Thyroid gland (tissue), 4 donors: Measurements from ENCODE around the gene HACD4. TPM values are rescaled to one million over a fixed set of nuclear protein-coding genes. Genes with fewer than 3 reads are reported as not detected.

ENCODE experiments used
- DNase-seq, 2 donors: peaks; one replicate each; pipeline ENCODE4 v3.0.0-alpha.2; 2019
- H3K27ac ChIP-seq, 3 donors: fragments of 200-600 bp; sonication (generic); 1 replicate in 2 of 3; 2 replicates in 1 of 3; pipeline ENCODE4 v1.5.1; 2016 to 2019; ENCODE audit warnings: mild to moderate bottlenecking in 1 of 3, moderate library complexity in 1 of 3
- H3K27me3 ChIP-seq: fragments of 200-600 bp; sonication (generic); one replicate; pipeline ENCODE4 v1.5.1; 2019
- H3K36me3 ChIP-seq, 2 donors: fragments of 200-600 bp; sonication (generic); one replicate each; pipeline ENCODE4 v1.5.1; 2016 to 2019
- H3K4me1 ChIP-seq, 2 donors: fragments of 200-600 bp; sonication (generic); one replicate each; pipeline ENCODE4 v1.5.1; 2017 to 2019
- H3K4me3 ChIP-seq, 3 donors: fragments of 200-600 bp; sonication (generic); replicated peaks in 1 of 3; 1 replicate in 2 of 3; 2 replicates in 1 of 3; pipeline ENCODE4 v1.5.1; 2016; ENCODE audit warnings: mild to moderate bottlenecking in 1 of 3
- H3K9me3 ChIP-seq: fragments of 200-600 bp; sonication (generic); one replicate; pipeline ENCODE4 v1.5.1; 2017
- POLR2A ChIP-seq, 2 donors: fragments of 450-650 bp; IDR thresholded peaks; one replicate each; pipeline ENCODE4 v1.6.1; 2017; ENCODE audit warnings: antibody characterized with exemption in 2 of 2, mild to moderate bottlenecking in 2 of 2, moderate library complexity in 1 of 2
- WGBS, 2 donors: methylation state at CpG; one replicate each; pipeline ENCODE4 v1.1.5; 2017; 5-methylcytosine and 5-hydroxymethylcytosine counted together
- intact Hi-C: fragments of 100-400 bp; cut with DNase I; formaldehyde crosslinking; loops from one replicate; pipeline ENCODE4 v1.15.1; 2023
- total RNA-seq, 4 donors: library from RNA; depleted of rRNA; stranded (reverse); fragments of >200 nt; gene quantifications; one replicate each; pipeline ENCODE4 v1.2.3, GENCODE V29; 2016
- TF ChIP-seq, protein P1 (sequence below), 6 experiments: fragments of 200-600 bp in 3 of 6; fragments of 450-650 bp in 3 of 6; sonication (generic) in 3 of 6; IDR thresholded peaks; one replicate each; pipeline ENCODE4 v1.5.1; 2016 to 2019; ENCODE audit warnings: antibody characterized with exemption in 6 of 6, mild to moderate bottlenecking in 2 of 6, inconsistent platforms in 1 of 6, moderate library complexity in 1 of 6

Gene HACD4
- total RNA-seq, 4 donors from 2014 or later = 1.8 to 4.8 (median 3.3) TPM

DNA sequence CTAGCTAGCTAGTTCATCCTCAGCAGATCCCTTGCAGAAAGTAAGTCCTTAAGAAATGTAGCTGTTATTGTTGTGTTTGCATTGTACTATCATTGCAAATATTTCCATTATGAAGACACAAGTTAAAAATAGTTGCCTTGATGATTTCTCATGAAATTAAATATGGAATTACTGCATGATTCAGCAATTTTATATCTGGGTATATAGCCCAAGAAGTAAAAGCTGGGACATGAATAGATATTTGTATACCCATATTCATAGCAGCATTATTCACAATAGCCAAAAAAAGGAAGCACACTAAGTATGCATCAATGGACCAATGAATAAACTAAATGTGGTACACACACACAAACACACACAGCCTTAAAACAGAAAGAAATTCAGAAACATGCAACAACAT is 39.5 kb upstream of the HACD4 start:
- Histone ChIP-seq H3K4me3 (no peak overlapping the region), H3K36me3 (no peaks in the 10 kb centered on the region), H3K27ac (no peak overlapping the region), H3K9me3 (no peaks in the 10 kb centered on the region), H3K4me1 (peaks cover 5 to 7% of the 10 kb centered on the region in 2 donors), H3K27me3 (no peaks in the 10 kb centered on the region)
- intact Hi-C loops = no loop called here
- DNase-seq = no peak
- TF ChIP-seq POLR2A (IDR thresholded peaks at IDR 0.05) = no peak
- TF ChIP-seq, protein P1, sequence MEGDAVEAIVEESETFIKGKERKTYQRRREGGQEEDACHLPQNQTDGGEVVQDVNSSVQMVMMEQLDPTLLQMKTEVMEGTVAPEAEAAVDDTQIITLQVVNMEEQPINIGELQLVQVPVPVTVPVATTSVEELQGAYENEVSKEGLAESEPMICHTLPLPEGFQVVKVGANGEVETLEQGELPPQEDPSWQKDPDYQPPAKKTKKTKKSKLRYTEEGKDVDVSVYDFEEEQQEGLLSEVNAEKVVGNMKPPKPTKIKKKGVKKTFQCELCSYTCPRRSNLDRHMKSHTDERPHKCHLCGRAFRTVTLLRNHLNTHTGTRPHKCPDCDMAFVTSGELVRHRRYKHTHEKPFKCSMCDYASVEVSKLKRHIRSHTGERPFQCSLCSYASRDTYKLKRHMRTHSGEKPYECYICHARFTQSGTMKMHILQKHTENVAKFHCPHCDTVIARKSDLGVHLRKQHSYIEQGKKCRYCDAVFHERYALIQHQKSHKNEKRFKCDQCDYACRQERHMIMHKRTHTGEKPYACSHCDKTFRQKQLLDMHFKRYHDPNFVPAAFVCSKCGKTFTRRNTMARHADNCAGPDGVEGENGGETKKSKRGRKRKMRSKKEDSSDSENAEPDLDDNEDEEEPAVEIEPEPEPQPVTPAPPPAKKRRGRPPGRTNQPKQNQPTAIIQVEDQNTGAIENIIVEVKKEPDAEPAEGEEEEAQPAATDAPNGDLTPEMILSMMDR (IDR thresholded peaks at IDR 0.05) = no peak

DNA sequence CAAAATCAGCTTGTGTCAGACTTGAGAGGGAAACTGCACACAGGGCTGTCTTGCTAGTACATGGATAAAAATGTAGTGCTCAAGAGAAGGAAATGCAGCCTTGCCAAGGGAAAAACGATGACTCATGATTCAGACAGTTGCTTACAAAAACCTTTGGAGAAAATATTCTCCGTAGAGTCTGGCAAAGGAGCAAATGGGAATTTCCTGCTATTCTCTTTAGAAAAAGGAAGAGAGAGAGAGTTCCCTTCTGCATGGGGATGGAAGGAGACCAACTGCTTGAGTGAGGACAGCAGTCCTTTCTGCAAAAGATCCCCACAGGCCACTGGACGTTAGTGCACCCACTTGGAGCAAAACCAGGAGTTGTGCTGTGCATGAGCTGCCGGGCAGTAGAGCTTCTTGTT is 38.7 kb upstream of the HACD4 start:
- peaks cover 5 to 7% of the 10 kb centered on the region in 2 donors for H3K4me1 ChIP-seq
- peak overlapping the region; percentile 34 to 53 (median 42) for H3K27ac ChIP-seq
- no peak overlapping the region for H3K4me3 ChIP-seq
- no peaks in the 10 kb centered on the region for H3K27me3 ChIP-seq
- intact Hi-C loops = no loop called here
- no peaks in the 10 kb centered on the region for H3K36me3 ChIP-seq
- WGBS, 2 donors = 7 to 12% methylated on average over 4 of the region's 4 CpGs
- TF ChIP-seq, protein P1 (IDR thresholded peaks at IDR 0.05) = peak in 4 of 6 experiments; percentile 11 to 62 (median 41)
- TF ChIP-seq POLR2A (IDR thresholded peaks at IDR 0.05) = no peak
- H3K9me3 ChIP-seq = no peaks in the 10 kb centered on the region
- peak; percentile 63 to 64 for DNase-seq

DNA sequence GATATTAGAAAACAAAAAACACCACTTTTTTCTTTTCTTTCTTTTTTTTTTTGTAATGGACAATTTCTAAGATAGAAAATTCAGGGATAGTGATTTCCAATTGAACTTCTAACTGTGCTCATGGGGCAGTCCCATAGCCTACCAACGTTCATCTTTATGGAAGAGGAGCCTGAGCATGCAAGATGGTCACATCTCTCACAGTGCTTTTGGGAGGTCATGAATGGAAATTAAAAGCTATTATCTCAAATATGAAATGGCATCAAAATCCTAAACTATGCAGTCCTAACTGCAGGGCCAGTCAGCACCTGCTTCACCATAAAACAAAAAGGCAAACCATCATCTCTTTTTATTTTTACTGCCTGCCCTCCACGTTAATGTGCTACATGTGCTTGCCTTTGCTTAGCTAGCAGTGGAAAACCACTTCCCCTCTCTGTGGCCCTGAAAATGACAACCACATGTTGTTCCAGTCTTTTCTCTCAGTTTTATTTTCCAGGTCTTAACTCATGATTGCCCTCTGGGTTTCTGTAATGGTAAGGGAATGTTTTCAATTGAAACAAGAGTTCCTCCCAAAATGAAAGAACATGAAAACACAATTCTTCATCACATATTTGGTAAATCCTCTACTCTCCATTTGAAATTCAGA is 29.6 kb upstream of the HACD4 start:
- H3K4me1 ChIP-seq = peaks cover 0 to 8% of the 10 kb centered on the region in 2 donors
- TF ChIP-seq POLR2A (IDR thresholded peaks at IDR 0.05) = no peak
- TF ChIP-seq, protein P1 (IDR thresholded peaks at IDR 0.05) = peak in 1 of 6 experiments; percentile 9
- H3K4me3 ChIP-seq = no peak overlapping the region
- intact Hi-C loops = no loop called here
- H3K9me3 ChIP-seq = no peaks in the 10 kb centered on the region
- H3K36me3 ChIP-seq = no peaks in the 10 kb centered on the region
- H3K27ac ChIP-seq = peak overlapping the region in 1 of 3 donors; percentile 45
- no peak for DNase-seq
- WGBS, 2 donors = 42 to 56% methylated on average over 2 of the region's 2 CpGs
- no peaks in the 10 kb centered on the region for H3K27me3 ChIP-seq

DNA sequence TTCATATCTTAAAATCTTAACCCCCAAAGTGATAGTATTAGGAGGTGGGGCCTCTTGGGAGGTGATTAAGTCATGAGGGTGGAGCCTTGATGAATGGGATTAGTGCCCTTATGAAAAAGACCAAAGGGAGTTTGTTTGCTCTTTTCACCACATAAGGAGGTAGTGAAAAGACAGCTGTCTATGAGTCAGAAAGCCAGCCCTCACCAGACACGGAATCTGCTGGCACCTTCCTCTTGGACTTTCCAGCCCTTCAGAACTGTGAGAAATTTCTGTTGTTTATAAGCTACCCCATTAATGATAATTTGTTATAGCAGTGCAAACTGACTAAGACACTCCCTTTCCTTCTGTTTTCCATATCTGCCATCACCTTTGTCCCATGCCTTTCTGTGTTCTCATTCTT is 25.5 kb upstream of the HACD4 start:
- WGBS, 2 donors = 73 to 76% methylated on average over 1 of the region's 1 CpG
- intact Hi-C loops = no loop called here
- H3K9me3 ChIP-seq = no peaks in the 10 kb centered on the region
- no peaks in the 10 kb centered on the region for H3K36me3 ChIP-seq
- H3K4me1 ChIP-seq = peaks cover 0 to 8% of the 10 kb centered on the region in 2 donors
- no peaks in the 10 kb centered on the region for H3K27me3 ChIP-seq
- H3K4me3 ChIP-seq = no peak overlapping the region
- no peak overlapping the region for H3K27ac ChIP-seq
- no peak for TF ChIP-seq POLR2A (IDR thresholded peaks at IDR 0.05)
- TF ChIP-seq, protein P1 (IDR thresholded peaks at IDR 0.05) = no peak
- no peak for DNase-seq

DNA sequence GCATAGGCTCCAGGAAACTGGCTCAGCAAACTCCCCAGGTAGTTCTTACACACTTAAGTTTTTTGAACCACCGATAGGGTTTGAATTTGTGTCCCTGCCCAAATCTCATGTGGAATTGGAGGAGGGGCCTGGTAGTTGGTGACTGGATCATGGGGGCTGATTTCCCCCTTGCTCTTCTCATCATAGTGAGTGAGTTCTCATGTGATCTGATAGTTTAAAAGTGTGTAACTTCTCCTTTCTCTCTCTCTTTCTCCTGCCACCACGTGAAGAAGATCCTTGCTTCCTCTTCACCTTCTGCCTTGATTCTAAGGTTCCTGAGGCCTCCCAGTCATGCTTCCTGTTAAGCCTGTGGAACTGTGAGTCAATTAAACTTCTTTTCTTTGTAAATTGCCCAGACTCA is 22.4 kb upstream of the HACD4 start:
- Histone ChIP-seq H3K4me1 (no peaks in the 10 kb centered on the region), H3K9me3 (no peaks in the 10 kb centered on the region), H3K27ac (no peak overlapping the region), H3K36me3 (no peaks in the 10 kb centered on the region), H3K4me3 (no peak overlapping the region), H3K27me3 (no peaks in the 10 kb centered on the region)
- no peak for DNase-seq
- TF ChIP-seq POLR2A (IDR thresholded peaks at IDR 0.05) = no peak
- intact Hi-C loops = no loop called here
- 46 to 61% methylated on average over 2 of the region's 2 CpGs for WGBS, 2 donors
